IMR-90 (cell line): ENCODE results near the gene PRSS3. TPM values are rescaled to one million over a fixed set of nuclear protein-coding genes. Genes with fewer than 3 reads are reported as not detected.

ENCODE experiments used
- ATAC-seq: fragments of 200-7000 bp; cut with Tn5 transposase; 2 replicates; pipeline ENCODE4 v1.9.1; 2020; ENCODE audit warnings: low read depth, mild to moderate bottlenecking, moderate library complexity
- BruUV-seq: library from RNA; stranded (reverse); fragments of 400-500 nt; replicated peaks from 2 replicates; lab custom pipeline; 2021; lab: Mats Ljungman, UMichigan
- CTCF ChIA-PET: fragments of 300-600 bp; formaldehyde crosslinking; extraction: SDS; loops from one replicate; lab custom pipeline; 2021; ENCODE audit warnings: antibody characterized with exemption; lab: Yijun Ruan, JAX
- POLR2A ChIA-PET: fragments of 300-600 bp; sonication (Branson Sonifier 250); formaldehyde crosslinking; loops from one replicate; lab custom pipeline; 2022; ENCODE audit warnings: antibody characterized with exemption; ENCODE audit not compliant: unreplicated experiment; lab: Charles Lee
- DNase-seq: peaks from one replicate; pipeline ENCODE4 v3.0.0; 2013
- H2AFZ ChIP-seq: replicated peaks from 2 replicates; pipeline ENCODE3; 2013; ENCODE audit warnings: low read length, mild to moderate bottlenecking; ENCODE audit not compliant: poor library complexity
- H2AK5ac ChIP-seq: 2 replicates; pipeline ENCODE4 v1.6.1; 2013; ENCODE audit warnings: low read depth, low read length, inconsistent platforms
- H2AK9ac ChIP-seq: replicated peaks from 2 replicates; pipeline ENCODE3; 2013; ENCODE audit warnings: mild to moderate bottlenecking, low read depth, low read length, moderate library complexity; ENCODE audit not compliant: poor library complexity
- H2BK120ac ChIP-seq: 2 replicates; pipeline ENCODE4 v1.6.1; 2013; ENCODE audit warnings: low read depth, low read length, inconsistent platforms
- H2BK15ac ChIP-seq: 3 replicates; pipeline ENCODE4 v1.6.1; 2013; ENCODE audit warnings: low read depth, low read length, inconsistent platforms
- H2BK20ac ChIP-seq: 2 replicates; pipeline ENCODE4 v1.6.1; 2013; ENCODE audit warnings: low read depth, mild to moderate bottlenecking, inconsistent platforms, low read length, moderate library complexity
- H2BK5ac ChIP-seq: 2 replicates; pipeline ENCODE4 v1.6.1; 2013; ENCODE audit warnings: mild to moderate bottlenecking, low read depth, low read length, inconsistent platforms; ENCODE audit not compliant: poor library complexity, severe bottlenecking
- H3K14ac ChIP-seq: replicated peaks from 2 replicates; pipeline ENCODE4 v1.6.1; 2013; ENCODE audit warnings: low read depth, low read length, inconsistent platforms
- H3K18ac ChIP-seq: 2 replicates; pipeline ENCODE4 v1.6.1; 2013; ENCODE audit warnings: low read depth, low read length, control low read depth
- H3K23ac ChIP-seq: 2 replicates; pipeline ENCODE4 v1.6.1; 2013; ENCODE audit warnings: low read depth, low read length, inconsistent platforms
- H3K27ac ChIP-seq: 2 replicates; pipeline ENCODE4 v1.5.1; 2013; ENCODE audit warnings: mild to moderate bottlenecking, control low read depth, low read length; ENCODE audit not compliant: insufficient read depth
- H3K27me3 ChIP-seq: 2 replicates; pipeline ENCODE4 v1.6.1; 2013; ENCODE audit warnings: low read length; ENCODE audit not compliant: control insufficient read depth, insufficient read depth
- H3K36me3 ChIP-seq: 2 replicates; pipeline ENCODE4 v1.6.1; 2013; ENCODE audit warnings: low read length, mixed read lengths; ENCODE audit not compliant: control insufficient read depth, insufficient read depth
- H3K4ac ChIP-seq: 2 replicates; pipeline ENCODE4 v1.6.1; 2013; ENCODE audit warnings: low read depth, low read length, inconsistent platforms
- H3K4me1 ChIP-seq: 2 replicates; pipeline ENCODE4 v1.6.1; 2013; ENCODE audit warnings: low read length, mixed read lengths; ENCODE audit not compliant: control insufficient read depth, insufficient read depth
- H3K4me2 ChIP-seq: 2 replicates; pipeline ENCODE4 v1.6.1; 2013; ENCODE audit warnings: low read depth, mild to moderate bottlenecking, control low read depth, low read length, moderate library complexity
- H3K4me3 ChIP-seq: 2 replicates; pipeline ENCODE4 v1.5.1; 2013; ENCODE audit warnings: low read depth, mild to moderate bottlenecking, control low read depth, low read length, moderate library complexity; ENCODE audit not compliant: insufficient read depth
- H3K56ac ChIP-seq: 2 replicates; pipeline ENCODE4 v1.6.1; 2013; ENCODE audit warnings: low read length, inconsistent platforms; ENCODE audit not compliant: insufficient read depth; ENCODE audit errors: extremely low read depth
- H3K79me1 ChIP-seq, 2 experiments: 2 replicates each; pipeline ENCODE4 v1.6.1; 2013; ENCODE audit warnings: low read length in 2 of 2, inconsistent platforms in 1 of 2, low read depth in 1 of 2
- H3K9ac ChIP-seq: 2 replicates; pipeline ENCODE4 v1.6.1; 2013; ENCODE audit warnings: low read depth, low read length, control low read depth
- H3K9me1 ChIP-seq: 2 replicates; pipeline ENCODE4 v1.6.1; 2013; ENCODE audit warnings: low read length, inconsistent platforms; ENCODE audit not compliant: insufficient read depth
- H3K9me3 ChIP-seq: 2 replicates; pipeline ENCODE4 v1.6.1; 2013; ENCODE audit warnings: low read length; ENCODE audit not compliant: control insufficient read depth, insufficient read depth
- H4K20me1 ChIP-seq: 2 replicates; pipeline ENCODE4 v1.6.1; 2013; ENCODE audit warnings: low read length, inconsistent platforms; ENCODE audit not compliant: insufficient read depth
- H4K5ac ChIP-seq: 2 replicates; pipeline ENCODE4 v1.6.1; 2013; ENCODE audit warnings: mild to moderate bottlenecking, low read depth, low read length, control low read depth
- H4K8ac ChIP-seq, 2 experiments: 2 replicates each; pipeline ENCODE4 v1.6.1; 2013; ENCODE audit warnings: low read depth in 2 of 2, low read length in 2 of 2, control low read depth in 1 of 2, inconsistent platforms in 1 of 2
- H4K91ac ChIP-seq: 2 replicates; pipeline ENCODE4 v1.6.1; 2013; ENCODE audit warnings: low read depth, low read length, inconsistent platforms; ENCODE audit not compliant: insufficient read depth
- BHLHE40 ChIP-seq: fragments of 150-350 bp; IDR thresholded peaks from 2 replicates; pipeline ENCODE4 v1.6.1; 2016; ENCODE audit warnings: mild to moderate bottlenecking, low read depth, low read length
- FOS ChIP-seq: fragments of 150-350 bp; IDR thresholded peaks from 2 replicates; pipeline ENCODE4 v1.6.1; 2016; ENCODE audit warnings: low read depth, low read length
- MAFK ChIP-seq: IDR thresholded peaks from 2 replicates; pipeline ENCODE4 v1.6.1; 2012; ENCODE audit warnings: low read depth, low read length, improper control_type of control experiment
- MXI1 ChIP-seq: IDR thresholded peaks from 2 replicates; pipeline ENCODE4 v1.6.1; 2012; ENCODE audit warnings: low read depth, mild to moderate bottlenecking, low read length, moderate library complexity, borderline replicate concordance
- RAD21 ChIP-seq: IDR thresholded peaks from 2 replicates; pipeline ENCODE4 v1.6.1; 2012; ENCODE audit warnings: low read length, improper control_type of control experiment
- RCOR1 ChIP-seq: IDR thresholded peaks from 2 replicates; pipeline ENCODE4 v1.6.1; 2012; ENCODE audit warnings: mild to moderate bottlenecking, low read length, improper control_type of control experiment; ENCODE audit not compliant: insufficient replicate concordance
- USF2 ChIP-seq: fragments of 150-350 bp; IDR thresholded peaks from 2 replicates; pipeline ENCODE4 v1.6.1; 2017; ENCODE audit warnings: mild to moderate bottlenecking, antibody characterized with exemption, low read length, low read depth
- WGBS, 2 experiments: methylation state at CpG; one replicate each; pipeline versions ENCODE4 v1.1.5 to v1.1.7; 2013; ENCODE audit warnings: missing lambda C conversion rate in 2 of 2; ENCODE audit not compliant: insufficient read length in 1 of 2; ENCODE audit errors: extremely low coverage in 2 of 2; 5-methylcytosine and 5-hydroxymethylcytosine counted together
- dilution Hi-C: fragments of 300-500 bp; cut with HindIII; formaldehyde crosslinking; loops from one replicate; pipeline ENCODE4 v1.14.3; 2018; ENCODE audit warnings: low sequenced_read_pairs; ENCODE audit not compliant: unreplicated experiment
- in situ Hi-C: fragments of 300-500 bp; cut with MboI; formaldehyde crosslinking; loops from 3 replicates; pipeline ENCODE4 v1.14.3; 2019; ENCODE audit warnings: low sequenced_read_pairs, inconsistent platforms, mixed read lengths
- intact Hi-C: fragments of 100-400 bp; cut with micrococcal nuclease; formaldehyde crosslinking; loops from 2 replicates; pipeline ENCODE4 v1.10.0; 2022
- polyA plus RNA-seq, 3 experiments: library from polyadenylated mRNA; depleted of rRNA; stranded (reverse); fragments of >200 nt; gene quantifications; 2 replicates each; pipeline ENCODE4 v1.2.3, GENCODE V29; 2012; ENCODE audit warnings: low replicate concordance in 1 of 3
- total RNA-seq: library from RNA; depleted of rRNA; stranded (reverse); fragments of >200 nt; gene quantifications from 2 replicates; pipeline ENCODE4 v1.2.3, GENCODE V29; 2012

PRSS3 gene
- total and polyA plus RNA-seq, 2 of the 4 experiments (the other 2 are of a cell fraction), result 7.0 to 26.9 TPM

GRCh38 chr9:33750307-33750838 is 45.0 kb upstream of the PRSS3 start:
- Histone ChIP-seq H3K27me3 (peaks cover 40% of the 10 kb centered on the region), H3K9ac (no peak overlapping the region), H3K27ac (no peak overlapping the region)

More at GRCh38 chr9:33750307-33750838, 45.0 kb upstream of the PRSS3 start:
- ChIA-PET POLR2A (no interaction called here), CTCF (interaction anchor here (3.1 kb wide), 1 partner anchor 12 kb away, joined by 13 read pairs; no protein-coding TSS in a partner anchor)
- H4K20me1 ChIP-seq, result no peaks in the 10 kb centered on the region
- H2BK120ac ChIP-seq, result no peak overlapping the region
- no peaks in the 10 kb centered on the region for H3K36me3 ChIP-seq
- WGBS, 2 experiments, result 9% methylated on average over 25 of the region's 35 CpGs; no CpG with 5 or more reads in 1 of the 2 experiments
- in situ Hi-C loops (no loop called here), dilution Hi-C loops (no loop called here), intact Hi-C loops (no loop called here)
- H2BK20ac ChIP-seq, result no peak overlapping the region
- ATAC-seq, result peak; percentile 89
- H3K23ac ChIP-seq, result no peak overlapping the region
- H3K9me1 ChIP-seq, result no peaks in the 10 kb centered on the region
- no peaks in the 10 kb centered on the region for H3K79me1 ChIP-seq
- peaks cover 3% of the 10 kb centered on the region; the same call in 1 of the 2 replicates for H3K9me3 ChIP-seq
- no peak overlapping the region for H3K4ac ChIP-seq
- H3K18ac ChIP-seq, result no peak overlapping the region
- no peak overlapping the region for H4K91ac ChIP-seq
- peak overlapping the region; percentile 38 for H3K4me3 ChIP-seq
- no peak overlapping the region for H2BK5ac ChIP-seq
- TF ChIP-seq MXI1 (no peak), USF2 (no peak), BHLHE40 (no peak), MAFK (no peak), FOS (no peak), RAD21 (no peak), RCOR1 (no peak)
- H2AFZ ChIP-seq, result peak overlapping the region; percentile 78
- no peak overlapping the region for H2BK15ac ChIP-seq
- H3K4me2 ChIP-seq, result peak overlapping the region; percentile 52; the same call in 1 of the 2 replicates
- no peak overlapping the region for H4K8ac ChIP-seq
- H3K4me1 ChIP-seq, result no peaks in the 10 kb centered on the region; the same call in 1 of the 2 replicates
- no peak overlapping the region for H3K14ac ChIP-seq
- H3K56ac ChIP-seq, result no peak overlapping the region
- BruUV-seq, result no TSS peak
- peak; percentile 15 for DNase-seq
- no peak overlapping the region for H4K5ac ChIP-seq
- H2AK5ac ChIP-seq, result no peak overlapping the region
- no peak overlapping the region for H2AK9ac ChIP-seq
